Gastrocnemius medialis (tissue), 4 donors: Measurements from ENCODE around the gene TPO. TPM values are rescaled to one million over a fixed set of nuclear protein-coding genes. Genes with fewer than 3 reads are reported as not detected.

Experiments used
- ATAC-seq, 2 donors: fragments of 150-250 bp; one replicate each; pipeline ENCODE4 v1.9.1; 2016
- DNase-seq, 2 donors: peaks; one replicate each; pipeline ENCODE4 v3.0.0-alpha.2; 2019
- H3K27ac ChIP-seq, 4 donors: fragments of 200-600 bp; sonication (generic); 1 replicate in 1 of 4; 2 replicates in 3 of 4; pipeline ENCODE4 v1.5.1; 2016 to 2018; ENCODE audit warnings: mild to moderate bottlenecking in 2 of 4, moderate library complexity in 1 of 4
- H3K27me3 ChIP-seq, 3 donors: fragments of 200-600 bp; sonication (generic) in 2 of 3; 1 replicate in 1 of 3; 2 replicates in 2 of 3; pipeline versions ENCODE4 v1.5.1 to v1.6.0; 2016 to 2019; ENCODE audit warnings: mild to moderate bottlenecking in 1 of 3, moderate library complexity in 1 of 3
- H3K36me3 ChIP-seq, 2 donors: fragments of 200-600 bp; sonication (generic) in 1 of 2; one replicate each; pipeline ENCODE4 v1.5.1; 2017 to 2018
- H3K4me1 ChIP-seq, 2 donors: fragments of 200-600 bp; sonication (generic) in 1 of 2; one replicate each; pipeline ENCODE4 v1.5.1; 2016 to 2017; ENCODE audit warnings: mild to moderate bottlenecking in 2 of 2
- H3K4me3 ChIP-seq, 4 donors: fragments of 200-600 bp; sonication (generic) in 3 of 4; 1 replicate in 1 of 4; 2 replicates in 3 of 4; pipeline ENCODE4 v1.5.1; 2016 to 2019; ENCODE audit warnings: mild to moderate bottlenecking in 2 of 4
- H3K9me3 ChIP-seq, 3 donors: fragments of 200-600 bp; sonication (generic) in 2 of 3; 1 replicate in 1 of 3; 2 replicates in 2 of 3; pipeline ENCODE4 v1.5.1; 2016 to 2019
- POLR2A ChIP-seq, 2 donors: fragments of 450-650 bp; IDR thresholded peaks; one replicate each; pipeline ENCODE4 v1.6.1; 2017; ENCODE audit warnings: antibody characterized with exemption in 2 of 2, mild to moderate bottlenecking in 2 of 2, moderate library complexity in 2 of 2
- in situ Hi-C, 4 donors: fragments of 200-750 bp; cut with MboI; loops; one replicate each; pipeline versions ENCODE4 v1.15.0 to v1.8.0; 2017; ENCODE audit warnings: low sequenced_read_pairs in 4 of 4
- intact Hi-C: fragments of 100-400 bp; cut with DNase I; formaldehyde crosslinking; loops from one replicate; pipeline ENCODE4 v1.15.1; 2023; ENCODE audit warnings: low total_unique reads
- total RNA-seq, 4 donors: library from RNA; depleted of rRNA; stranded (reverse); fragments of >200 nt; gene quantifications; one replicate each; pipeline versions ENCODE4 v1.1.0 to v1.2.3, GENCODE V29; 2016
- TF ChIP-seq, protein P1 (sequence below), 5 experiments: fragments of 450-650 bp in 3 of 5; fragments of 200-600 bp in 2 of 5; sonication (generic) in 2 of 5; IDR thresholded peaks in 4 of 5; conservative IDR thresholded peaks in 1 of 5; 1 replicate in 4 of 5; 2 replicates in 1 of 5; pipeline ENCODE4 v1.5.1; 2016 to 2019; ENCODE audit warnings: antibody characterized with exemption in 5 of 5, mild to moderate bottlenecking in 3 of 5, moderate library complexity in 3 of 5

Gene TPO
- total RNA-seq, 4 donors from 2014 or later = 3.3 to 11.6 (median 5.3) TPM

- no peak overlapping the region for H3K4me3 ChIP-seq
- no peaks in the 10 kb centered on the region for H3K36me3 ChIP-seq
- no peak overlapping the region for H3K27ac ChIP-seq
- no peaks in the 10 kb centered on the region for H3K4me1 ChIP-seq
- no peaks in the 10 kb centered on the region for H3K27me3 ChIP-seq
- DNase-seq (no peak), ATAC-seq (no peak)
- no peak for TF ChIP-seq POLR2A (IDR thresholded peaks at IDR 0.05)
- TF ChIP-seq, protein P1, sequence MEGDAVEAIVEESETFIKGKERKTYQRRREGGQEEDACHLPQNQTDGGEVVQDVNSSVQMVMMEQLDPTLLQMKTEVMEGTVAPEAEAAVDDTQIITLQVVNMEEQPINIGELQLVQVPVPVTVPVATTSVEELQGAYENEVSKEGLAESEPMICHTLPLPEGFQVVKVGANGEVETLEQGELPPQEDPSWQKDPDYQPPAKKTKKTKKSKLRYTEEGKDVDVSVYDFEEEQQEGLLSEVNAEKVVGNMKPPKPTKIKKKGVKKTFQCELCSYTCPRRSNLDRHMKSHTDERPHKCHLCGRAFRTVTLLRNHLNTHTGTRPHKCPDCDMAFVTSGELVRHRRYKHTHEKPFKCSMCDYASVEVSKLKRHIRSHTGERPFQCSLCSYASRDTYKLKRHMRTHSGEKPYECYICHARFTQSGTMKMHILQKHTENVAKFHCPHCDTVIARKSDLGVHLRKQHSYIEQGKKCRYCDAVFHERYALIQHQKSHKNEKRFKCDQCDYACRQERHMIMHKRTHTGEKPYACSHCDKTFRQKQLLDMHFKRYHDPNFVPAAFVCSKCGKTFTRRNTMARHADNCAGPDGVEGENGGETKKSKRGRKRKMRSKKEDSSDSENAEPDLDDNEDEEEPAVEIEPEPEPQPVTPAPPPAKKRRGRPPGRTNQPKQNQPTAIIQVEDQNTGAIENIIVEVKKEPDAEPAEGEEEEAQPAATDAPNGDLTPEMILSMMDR (IDR thresholded peaks at IDR 0.05 in 4 of 5, conservative IDR thresholded peaks at IDR 0.05 in 1 of 5) = no peak
- H3K9me3 ChIP-seq = no peaks in the 10 kb centered on the region
- in situ Hi-C loops (no loop called here), intact Hi-C loops (no loop called here)
These were observed 7.7 kb downstream of the TPO start for GRCh38 chr2:1420746-1421480.

DNA sequence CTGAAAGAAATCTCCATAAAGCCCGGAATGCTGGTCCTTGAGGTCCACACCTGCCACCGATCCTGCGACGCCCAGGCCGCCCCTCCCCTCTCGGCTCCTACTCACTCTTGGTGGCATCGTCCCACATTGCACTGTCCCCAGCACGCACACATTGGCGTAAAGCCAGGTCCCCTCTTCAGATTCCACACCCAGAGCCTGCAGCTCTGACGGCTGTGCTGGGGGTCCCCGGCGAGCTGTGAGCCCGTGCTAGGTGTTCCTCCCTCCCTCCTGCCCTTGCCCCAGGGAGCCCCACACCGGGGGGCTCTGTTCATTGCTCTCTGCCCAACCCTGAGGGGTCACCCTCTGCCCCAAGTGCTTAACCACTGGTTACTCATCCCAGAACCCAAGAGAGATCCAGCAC, 8.5 kb downstream of the TPO start:
- Histone ChIP-seq H3K27me3 (no peaks in the 10 kb centered on the region), H3K27ac (no peak overlapping the region), H3K36me3 (no peaks in the 10 kb centered on the region), H3K4me1 (no peaks in the 10 kb centered on the region), H3K9me3 (no peaks in the 10 kb centered on the region), H3K4me3 (no peak overlapping the region)
- intact Hi-C loops (no loop called here), in situ Hi-C loops (no loop called here)
- TF ChIP-seq, protein P1 (IDR thresholded peaks at IDR 0.05 in 4 of 5, conservative IDR thresholded peaks at IDR 0.05 in 1 of 5) = no peak
- no peak for TF ChIP-seq POLR2A (IDR thresholded peaks at IDR 0.05)
- DNase-seq (no peak), ATAC-seq (no peak)

DNA sequence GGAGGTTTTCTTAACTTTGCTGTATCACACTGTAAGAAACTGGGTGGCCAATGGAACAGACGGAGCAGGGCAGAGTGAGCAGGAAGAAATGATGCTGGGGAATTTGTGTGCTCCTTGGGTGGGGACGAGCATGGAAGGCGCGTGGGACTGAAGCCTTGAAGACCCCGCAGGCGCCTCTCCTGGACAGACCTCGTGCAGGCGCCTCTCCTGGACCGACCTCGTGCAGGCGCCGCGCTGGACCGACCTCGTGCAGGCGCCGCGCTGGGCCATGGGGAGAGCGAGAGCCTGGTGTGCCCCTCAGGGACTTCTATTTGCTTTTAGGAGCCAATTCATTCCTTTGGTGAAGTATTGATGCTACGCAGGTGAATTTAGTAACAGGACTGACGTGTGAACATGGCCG, 8.9 kb downstream of the TPO start:
- ATAC-seq = no peak
- intact Hi-C loops (no loop called here), in situ Hi-C loops (no loop called here)
- Histone ChIP-seq H3K9me3 (no peaks in the 10 kb centered on the region), H3K27me3 (no peaks in the 10 kb centered on the region), H3K4me1 (no peaks in the 10 kb centered on the region), H3K36me3 (no peaks in the 10 kb centered on the region), H3K27ac (no peak overlapping the region), H3K4me3 (no peak overlapping the region)
- DNase-seq = no peak
- TF ChIP-seq, protein P1 (IDR thresholded peaks at IDR 0.05 in 4 of 5, conservative IDR thresholded peaks at IDR 0.05 in 1 of 5) = no peak
- TF ChIP-seq POLR2A (IDR thresholded peaks at IDR 0.05) = no peak

GRCh38 chr2:1422716-1423285, 9.5 kb downstream of the TPO start:
- TF ChIP-seq, protein P1 (IDR thresholded peaks at IDR 0.05 in 4 of 5, conservative IDR thresholded peaks at IDR 0.05 in 1 of 5) = no peak
- TF ChIP-seq POLR2A (IDR thresholded peaks at IDR 0.05) = no peak
- in situ Hi-C loops = no loop called here
- no peak for ATAC-seq

More at GRCh38 chr2:1422716-1423285, 9.5 kb downstream of the TPO start:
- Histone ChIP-seq H3K4me1 (no peaks in the 10 kb centered on the region), H3K9me3 (no peaks in the 10 kb centered on the region), H3K27ac (no peak overlapping the region), H3K27me3 (no peaks in the 10 kb centered on the region), H3K4me3 (no peak overlapping the region), H3K36me3 (no peaks in the 10 kb centered on the region)
- intact Hi-C loops = no loop called here
- DNase-seq = no peak
